LHCN-M2 (cell line): Measurements from ENCODE around the gene PTP4A2. TPM values are rescaled to one million over a fixed set of nuclear protein-coding genes. Genes with fewer than 3 reads are reported as not detected.

Source experiments
- DNase-seq: peaks from one replicate; pipeline ENCODE4 v3.0.0-alpha.2; 2012; ENCODE audit warnings: low read depth
- polyA plus RNA-seq: library from polyadenylated mRNA; unstranded; fragments of >200 nt; gene quantifications from one replicate; pipeline ENCODE4 v1.2.1, GENCODE V29; 2012; ENCODE audit warnings: missing spikeins
- total RNA-seq: library from RNA; depleted of rRNA; stranded (reverse); fragments of >200 nt; gene quantifications from 2 replicates; pipeline ENCODE4 v1.2.3, GENCODE V29; 2014; rRNA removed

The PTP4A2 gene
- total RNA-seq: 266 and 303 TPM in 2 replicates
- polyA plus RNA-seq: 244 TPM

DNA sequence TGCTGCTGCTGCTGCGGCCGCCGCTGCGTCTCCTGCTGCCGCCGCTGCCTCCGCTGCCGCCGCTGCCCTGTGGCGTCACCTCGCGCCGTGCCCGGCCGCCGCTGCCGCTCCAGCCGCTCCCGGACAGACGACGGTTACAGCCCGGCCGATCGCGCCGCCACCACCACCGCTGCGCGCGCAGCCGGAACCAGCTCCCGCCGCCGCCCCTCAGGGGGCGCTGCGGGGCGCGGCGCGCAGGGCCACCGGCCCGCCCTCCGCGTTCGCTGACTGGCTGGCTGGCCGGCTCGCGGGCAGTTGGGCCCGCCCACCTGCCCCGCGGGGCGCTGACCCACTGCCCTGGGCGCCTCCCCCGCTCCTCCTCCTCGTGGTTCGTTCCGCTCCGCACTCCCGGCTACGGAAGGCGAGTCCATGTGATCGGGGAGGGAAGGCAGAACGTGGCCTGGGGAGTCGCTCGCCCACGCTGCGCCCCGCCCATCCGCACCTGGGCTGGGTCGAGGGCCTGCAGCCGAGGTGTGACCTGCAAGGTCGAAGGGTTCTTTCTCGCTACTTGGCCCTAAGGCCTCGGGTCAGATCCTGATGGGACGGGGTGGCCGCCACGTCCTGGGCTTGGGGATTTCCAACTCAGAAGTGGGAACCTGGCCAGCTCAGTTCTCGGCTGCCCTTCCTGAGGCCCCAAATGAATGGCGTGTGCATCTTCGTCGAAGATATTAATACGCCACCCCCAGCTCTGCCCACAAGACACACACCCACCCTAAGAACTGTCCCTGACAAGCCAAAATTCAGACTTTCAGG is at the start of gene PTP4A2:
TSS of gene PTP4A2 (minus strand) at position 185 of the 792 bp plus-strand sequence. CDS start 19,303 bp downstream, outside the sequence.
- peak; percentile 89 for DNase-seq

DNA sequence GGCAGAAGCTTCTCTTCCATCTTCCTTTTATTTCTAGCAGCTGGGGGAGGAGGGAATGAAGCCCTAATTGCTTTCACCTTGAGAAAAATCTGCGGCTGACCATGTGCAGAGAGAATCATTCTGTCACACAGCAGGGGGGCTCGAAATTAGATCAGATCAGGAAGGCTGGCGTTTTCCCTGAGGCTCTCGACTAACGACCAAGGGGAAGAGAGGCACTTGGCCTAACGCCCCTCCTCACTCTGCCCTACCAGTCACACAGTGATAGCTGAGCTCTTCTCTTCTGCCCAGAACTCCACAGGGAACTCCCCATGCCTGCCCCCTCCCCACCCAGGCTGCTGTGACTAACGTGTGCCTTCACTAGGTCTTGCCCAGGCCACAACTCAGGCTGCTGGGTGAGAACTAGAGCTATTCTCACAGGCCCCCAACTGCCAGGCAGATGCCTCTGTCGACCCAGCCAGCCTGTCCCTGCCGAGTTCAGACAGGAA is 49.0 kb upstream of the PTP4A2 start:
- no peak for DNase-seq

DNA sequence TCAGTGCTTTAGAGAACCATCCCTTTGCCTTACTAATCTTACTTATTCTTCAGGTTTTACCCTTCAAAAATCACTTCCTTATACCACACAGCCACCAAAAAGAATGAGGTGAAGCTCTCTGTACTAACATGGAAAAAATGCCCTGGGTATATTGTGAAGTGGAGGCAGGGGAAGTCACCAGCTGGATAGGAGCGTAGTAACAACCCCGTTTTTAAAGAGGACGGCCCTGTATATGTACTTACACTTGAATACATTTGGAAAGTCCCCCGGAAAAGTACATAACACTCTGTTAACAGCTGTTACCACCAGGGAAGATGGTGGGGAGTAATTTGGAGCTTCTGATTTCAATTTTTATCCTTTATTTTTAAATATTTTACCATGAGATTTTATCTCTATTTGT is 47.3 kb upstream of the PTP4A2 start:
- DNase-seq: peak; percentile 22

DNA sequence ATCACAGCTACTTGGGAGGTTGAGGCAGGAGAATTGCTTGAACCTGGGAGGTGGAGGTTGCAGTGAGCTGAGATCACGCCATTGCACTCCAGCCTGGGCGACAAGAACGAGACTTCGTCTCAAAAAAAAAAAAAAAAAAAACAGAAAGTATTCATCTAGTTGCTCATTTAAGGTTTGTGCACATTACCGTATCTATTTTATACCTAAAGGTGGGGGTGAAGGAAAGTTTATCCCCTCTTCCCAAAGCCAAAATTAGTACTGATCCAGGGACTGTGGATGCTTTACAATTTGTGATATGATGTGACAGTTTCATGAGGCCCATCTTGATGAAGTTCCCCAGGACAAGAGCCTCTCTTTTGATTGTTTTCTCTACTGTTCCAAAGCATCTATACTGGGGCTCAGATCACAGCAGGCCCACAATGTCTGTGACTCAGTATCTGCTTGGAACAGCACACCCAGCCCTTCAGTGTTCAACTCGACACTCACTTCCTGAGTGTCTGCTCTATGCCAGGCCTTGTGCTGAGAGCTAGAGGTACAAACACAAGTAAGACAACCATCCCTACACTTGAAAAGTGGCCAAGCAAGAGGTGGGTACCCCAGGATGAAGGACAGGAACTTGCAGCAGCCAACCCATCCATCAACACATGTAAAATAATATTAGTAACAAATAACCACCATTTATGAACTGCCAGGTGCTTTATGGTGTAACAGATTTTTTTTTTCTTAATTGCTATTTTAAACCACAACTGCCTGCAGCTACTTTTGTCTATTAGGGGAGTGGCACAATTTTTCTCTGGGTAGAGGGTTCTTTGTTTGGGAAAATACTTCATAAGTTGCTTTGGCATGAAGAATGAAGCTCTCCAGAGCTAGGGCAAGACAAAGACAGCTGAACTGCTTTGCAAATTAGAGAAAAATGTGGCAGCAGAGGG is 46.5 kb upstream of the PTP4A2 start:
- peak; percentile 54 for DNase-seq

DNA sequence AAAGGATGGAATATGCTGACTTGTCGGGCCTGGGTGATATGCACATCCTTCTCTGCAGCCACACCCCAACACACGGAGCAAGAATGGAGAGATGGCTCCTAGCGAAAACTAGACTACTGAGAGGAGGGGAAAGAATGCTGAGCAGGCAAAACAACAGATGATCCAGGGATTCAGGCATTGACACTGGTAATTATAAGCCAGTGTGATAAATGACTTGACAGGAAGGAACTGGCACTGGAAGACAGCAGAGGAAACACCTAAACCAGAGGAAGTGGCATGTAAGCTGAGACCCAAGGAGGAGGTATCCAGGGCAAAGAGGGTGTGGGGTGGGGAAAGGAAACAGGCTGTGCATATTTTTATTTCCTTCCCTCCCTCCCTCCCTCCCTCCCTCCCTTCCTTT is 43.8 kb upstream of the PTP4A2 start:
- no peak for DNase-seq

DNA sequence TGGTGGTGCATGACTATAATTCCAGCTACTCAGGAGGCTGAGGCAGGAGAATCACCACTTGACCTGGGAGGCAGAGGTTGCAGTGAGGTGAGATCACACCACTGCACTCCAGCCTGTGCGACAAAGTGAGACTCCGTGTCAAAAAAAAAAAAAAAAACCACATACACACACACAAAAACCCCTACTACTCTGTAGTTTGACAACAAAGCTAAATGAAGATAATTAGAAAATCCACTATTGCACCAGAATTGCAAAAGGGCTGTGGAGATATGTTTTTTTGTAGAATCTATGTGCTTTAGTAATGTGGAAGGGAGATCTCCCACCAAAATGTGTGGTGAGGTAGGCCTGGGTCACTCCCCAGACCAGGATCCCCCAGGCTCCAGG is 43.3 kb upstream of the PTP4A2 start:
- DNase-seq: no peak

DNA sequence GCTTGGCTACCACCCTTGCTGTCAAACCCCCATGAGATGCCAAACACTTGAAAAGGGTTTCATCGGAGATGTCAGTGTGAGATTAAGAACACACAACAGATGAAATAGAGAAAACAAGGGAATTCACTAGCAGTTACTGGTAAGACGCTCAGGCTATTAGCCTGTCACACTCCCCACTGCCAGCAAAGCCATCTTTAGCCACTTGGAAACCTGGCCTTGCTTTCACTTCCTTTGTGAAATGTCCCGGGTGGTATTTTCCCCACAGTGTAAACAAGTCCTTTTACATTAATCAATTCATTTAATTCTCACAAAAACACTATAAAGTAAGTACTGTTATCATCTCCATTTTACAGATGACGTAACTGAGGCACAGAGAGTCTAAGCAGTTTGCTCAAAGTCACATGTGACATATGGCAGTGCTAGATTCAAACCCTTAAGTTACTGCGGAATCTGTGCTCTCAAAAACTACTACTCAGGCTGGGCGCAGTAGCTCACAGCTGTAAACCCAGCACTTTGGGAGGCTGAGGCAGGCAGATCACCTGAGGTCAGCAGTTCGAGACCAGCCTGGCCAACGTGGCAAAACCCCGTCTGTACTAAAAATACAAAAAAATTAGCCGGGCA is 42.8 kb upstream of the PTP4A2 start:
- DNase-seq: no peak

DNA sequence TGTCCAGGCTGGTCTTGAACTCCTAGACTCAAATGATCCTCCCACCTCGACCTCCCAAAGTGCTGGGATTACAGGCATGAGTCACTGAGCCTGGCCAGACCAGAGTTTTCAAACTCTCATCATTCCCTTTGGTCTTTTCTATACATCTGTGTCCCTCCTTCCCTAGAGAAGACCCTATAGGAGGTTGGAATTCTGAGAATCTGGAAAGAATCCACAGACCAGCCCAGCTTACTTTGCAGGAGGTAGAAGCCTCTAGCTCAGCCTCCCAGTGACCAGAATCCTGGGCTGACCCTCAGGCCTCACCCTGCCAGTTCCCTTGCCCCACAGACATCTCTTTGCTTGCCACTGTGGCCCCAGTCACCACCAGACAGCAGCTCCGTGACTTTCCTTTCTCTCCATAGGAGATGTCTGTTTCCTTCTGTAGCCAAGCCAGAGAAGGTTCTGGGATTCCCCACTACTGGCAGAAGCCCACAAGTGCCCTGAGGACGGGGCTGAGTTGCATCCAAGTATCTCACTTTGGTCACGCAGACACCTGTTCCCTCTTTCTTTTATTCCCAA is 40.8 kb upstream of the PTP4A2 start:
- DNase-seq: no peak

- DNase-seq: peak; percentile 56
Observed at GRCh38 chr1:31977385-31978131, 39.4 kb upstream of the PTP4A2 start.

GRCh38 chr1:31976401-31976800 is 38.2 kb upstream of the PTP4A2 start:
- DNase-seq: peak; percentile 47

DNA sequence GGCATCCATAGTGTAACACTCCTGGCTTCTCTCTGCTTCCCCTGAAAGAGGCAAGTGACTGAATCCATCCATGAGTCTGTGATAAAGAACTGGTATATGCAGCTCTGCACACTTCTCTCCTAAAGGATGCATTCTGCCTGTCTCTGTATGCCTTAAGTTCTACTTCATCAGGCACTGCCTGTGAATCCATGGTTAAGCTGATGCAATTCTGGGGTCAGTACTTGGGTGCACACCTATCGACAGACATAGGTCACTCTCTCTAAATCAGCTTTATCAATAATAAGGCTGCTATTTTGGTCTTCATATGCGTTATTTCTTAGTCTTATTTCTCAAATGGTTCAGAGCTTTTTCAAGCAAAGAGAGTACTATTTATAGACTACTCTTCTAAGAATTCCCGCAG is 32.7 kb upstream of the PTP4A2 start:
- no peak for DNase-seq

GRCh38 chr1:31961536-31961935 is 23.4 kb upstream of the PTP4A2 start:
- no peak for DNase-seq

DNA sequence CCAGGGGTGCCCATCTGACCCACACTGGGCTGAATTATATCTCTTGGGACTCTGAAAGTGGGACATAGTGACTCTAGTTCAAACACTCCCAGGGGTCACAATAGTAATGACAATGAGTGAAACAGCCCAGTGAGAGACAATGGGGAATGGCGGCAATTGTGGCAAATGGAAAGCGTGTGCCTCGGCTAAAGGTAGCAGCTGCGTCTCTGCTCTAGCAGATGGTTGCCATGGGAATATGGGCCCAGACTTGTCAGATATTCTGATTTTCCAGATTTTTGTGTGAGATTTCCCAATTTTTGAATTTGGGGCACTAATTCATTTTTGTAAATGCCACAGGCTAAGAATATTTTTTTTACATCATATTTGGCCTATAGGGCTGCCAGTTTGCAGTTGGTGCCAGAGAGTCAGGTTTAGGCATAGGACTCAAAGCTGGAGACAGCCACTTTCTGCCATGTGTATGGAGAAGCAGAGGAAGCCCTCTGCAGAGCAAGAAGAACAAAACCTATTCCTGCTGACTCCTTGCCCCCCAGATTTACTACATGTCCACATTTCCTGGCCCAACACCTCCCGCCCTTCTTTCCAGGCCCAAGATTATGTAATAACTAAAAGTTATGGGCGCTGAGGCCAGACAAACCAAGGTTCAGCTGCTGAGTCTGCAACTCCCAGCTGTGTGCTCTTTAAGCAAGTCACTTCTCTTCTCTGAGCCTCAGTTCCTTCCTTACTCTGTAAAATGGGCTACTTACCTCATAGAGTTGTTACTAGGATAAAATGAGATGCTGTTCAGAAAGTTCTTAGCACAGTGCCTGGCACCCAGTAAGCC is 21.6 kb upstream of the PTP4A2 start:
- no peak for DNase-seq

DNA sequence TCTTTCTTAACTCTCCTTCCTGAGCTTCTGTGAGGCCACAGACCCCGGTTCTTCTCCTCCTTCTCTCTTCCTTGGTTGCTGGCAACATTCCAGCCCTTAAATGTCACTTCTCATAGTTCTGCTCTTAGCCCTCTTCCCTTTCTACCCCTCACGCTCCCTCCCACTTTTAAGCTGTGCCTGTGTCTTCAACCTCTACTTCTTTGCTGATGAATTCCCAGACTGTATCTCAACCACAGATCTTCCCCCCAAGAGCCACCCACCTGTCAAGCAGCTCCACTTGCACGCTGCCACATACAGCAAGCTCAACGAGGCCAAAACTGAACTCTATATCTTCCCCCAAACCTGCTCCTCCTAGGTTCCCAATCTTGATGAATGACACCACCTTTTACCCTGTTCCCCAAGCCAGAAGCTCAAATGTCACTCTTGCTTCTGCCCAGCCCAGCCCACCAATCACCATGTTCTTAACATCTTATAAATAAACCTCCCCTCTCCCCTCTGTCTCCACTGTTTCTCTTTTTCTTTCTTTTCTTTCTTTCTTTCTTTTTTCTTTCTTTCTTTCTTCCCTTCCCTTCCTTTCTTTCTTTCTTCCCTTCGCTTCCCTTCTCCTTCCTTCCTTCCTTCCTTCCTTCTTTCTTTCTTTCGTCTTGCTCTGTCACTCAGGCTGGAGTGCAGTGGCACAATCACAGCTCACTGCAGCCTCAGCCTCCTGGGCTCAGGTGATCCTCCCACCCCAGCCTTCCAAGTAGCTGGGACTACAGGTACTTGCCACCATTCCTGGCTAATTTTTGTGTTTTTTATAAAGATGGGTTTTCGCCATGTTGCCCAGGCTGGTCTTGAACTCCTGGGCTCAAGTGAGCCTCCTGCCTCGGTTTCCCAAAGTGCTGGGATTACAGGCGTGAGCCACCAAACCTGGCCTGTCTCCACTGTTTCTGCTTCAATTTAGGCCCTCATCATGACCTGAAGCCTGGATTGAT is 19.8 kb upstream of the PTP4A2 start:
- no peak for DNase-seq

DNA sequence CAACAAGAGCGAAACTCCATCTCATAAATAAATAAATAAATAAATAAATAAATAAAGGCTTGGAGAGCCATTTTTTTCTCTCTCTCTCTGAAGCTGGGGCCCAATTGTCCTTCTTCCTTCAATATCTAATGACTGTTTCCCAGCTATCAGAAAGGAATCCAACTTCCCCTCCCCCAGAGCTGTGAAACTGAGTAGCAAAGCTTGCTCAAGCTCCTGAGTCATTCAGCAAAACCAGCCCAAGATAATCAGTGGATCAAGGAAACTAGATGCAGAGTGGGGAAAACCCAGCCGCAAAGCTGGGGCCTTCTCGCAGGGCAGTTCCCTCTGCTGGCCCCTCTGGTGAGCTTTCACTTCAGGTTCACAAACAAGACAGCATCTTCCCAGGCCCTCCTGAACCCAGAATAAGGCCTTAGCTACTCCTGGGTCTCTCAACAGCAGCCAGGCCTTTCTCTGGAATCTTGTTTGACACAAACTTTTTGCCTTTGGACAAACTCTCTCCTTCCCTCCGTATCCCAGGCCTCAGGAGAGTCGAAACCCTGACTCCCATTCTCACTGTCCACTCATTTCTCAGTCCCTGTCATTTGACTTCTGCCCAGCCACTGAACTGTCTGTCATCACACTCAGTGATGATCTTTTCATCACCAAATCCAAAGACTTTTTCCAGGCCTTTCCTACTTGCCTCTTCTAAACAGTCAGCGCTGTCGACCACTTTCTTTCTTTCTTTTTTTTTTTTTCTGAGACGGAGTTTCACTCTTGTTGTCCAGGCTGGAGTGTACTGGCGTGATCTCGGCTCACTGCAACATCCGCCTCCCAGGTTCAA is 18.0 kb upstream of the PTP4A2 start:
- peak; percentile 97 for DNase-seq

DNA sequence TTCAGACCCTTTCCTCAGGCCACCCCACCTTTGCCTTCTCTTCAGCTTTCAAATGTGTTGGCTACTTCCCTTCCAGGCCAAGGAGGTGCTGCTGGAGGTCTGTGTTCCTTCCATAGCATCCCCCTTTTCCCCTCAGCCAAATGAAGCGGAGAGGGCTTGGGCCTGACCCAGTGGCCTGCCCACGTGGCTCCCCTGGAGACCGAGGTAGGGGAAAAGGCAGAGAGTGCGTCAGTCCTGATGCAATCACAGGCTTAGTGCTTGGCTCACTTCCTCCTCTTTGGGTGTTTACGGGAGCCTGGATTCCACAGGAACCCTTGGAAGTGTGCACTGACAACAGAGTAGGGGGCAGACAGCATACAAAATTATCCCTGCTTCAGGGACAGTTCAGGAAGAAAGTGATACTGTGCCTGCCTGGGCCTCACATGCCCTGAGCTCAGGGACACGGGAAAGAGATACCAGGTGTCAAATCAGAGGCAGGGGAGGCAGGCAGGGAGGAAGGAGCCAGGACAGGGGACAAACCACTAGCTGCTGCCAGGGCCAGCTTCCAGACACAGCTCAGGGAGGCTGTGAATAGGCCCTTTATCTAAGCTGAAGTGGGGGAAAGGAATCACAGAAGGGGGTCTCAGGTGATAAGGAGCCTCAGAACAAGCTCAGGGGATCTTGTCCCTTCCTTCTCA is 16.6 kb upstream of the PTP4A2 start:
- peak; percentile 84 for DNase-seq

DNA sequence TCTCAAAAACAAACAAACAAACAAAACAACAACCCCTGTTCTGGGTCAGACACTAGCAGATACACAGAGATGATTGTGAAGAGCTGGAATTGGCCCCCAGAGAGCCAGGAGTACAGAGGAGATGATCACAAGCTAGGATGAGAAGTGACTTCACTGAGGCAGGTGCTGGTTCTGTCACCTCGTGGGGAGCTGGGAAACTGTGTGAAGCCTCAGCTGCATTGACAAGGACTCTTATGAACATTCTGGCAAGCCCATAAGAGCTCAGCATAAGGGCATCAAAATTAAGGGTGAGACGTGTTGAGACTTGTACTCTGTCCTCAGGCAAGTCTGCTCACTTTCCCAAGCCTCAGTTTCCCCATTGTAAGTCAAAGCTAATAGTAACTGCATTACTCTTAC is 14.7 kb upstream of the PTP4A2 start:
- no peak for DNase-seq
